Adrenal gland (tissue), 12 donors: ENCODE measurements around the gene VPS8. TPM values are rescaled to one million over a fixed set of nuclear protein-coding genes. Genes with fewer than 3 reads are reported as not detected.
"Not testable (repeated sequence)": the region's sequence is repeated elsewhere in the genome, so short reads cannot be mapped to it uniquely, and the experiment has no call there.

Source experiments
- DNase-seq, 7 donors: peaks; one replicate each; pipeline ENCODE4 v3.0.0-alpha.2; 2019 to 2020
- H3K27ac ChIP-seq, 5 donors: fragments of 200-600 bp; sonication (generic) in 4 of 5; 1 replicate in 3 of 5; 2 replicates in 2 of 5; pipeline versions ENCODE4 v1.5.1 to v1.8.0; 2016 to 2020; ENCODE audit warnings: mild to moderate bottlenecking in 1 of 5
- H3K27me3 ChIP-seq: fragments of 200-600 bp; 2 replicates; pipeline ENCODE4 v1.8.0; 2021
- H3K36me3 ChIP-seq, 2 donors: fragments of 200-600 bp; replicated peaks in 1 of 2; 1 replicate in 1 of 2; 2 replicates in 1 of 2; pipeline versions ENCODE4 v1.5.1 to v1.8.0; 2018 to 2022
- H3K4me1 ChIP-seq, 2 donors: fragments of 200-600 bp; replicated peaks in 1 of 2; 1 replicate in 1 of 2; 2 replicates in 1 of 2; pipeline versions ENCODE4 v1.5.1 to v1.8.0; 2018 to 2021
- H3K4me3 ChIP-seq, 4 donors: fragments of 200-600 bp; sonication (generic) in 3 of 4; one replicate each; pipeline ENCODE4 v1.5.1; 2016 to 2018
- H3K9me3 ChIP-seq, 3 donors: fragments of 200-600 bp; sonication (generic) in 1 of 3; replicated peaks in 1 of 3; 1 replicate in 2 of 3; 2 replicates in 1 of 3; pipeline versions ENCODE4 v1.5.1 to v1.8.0; 2016 to 2021
- POLR2A ChIP-seq, 2 donors: fragments of 450-650 bp; IDR thresholded peaks; one replicate each; pipeline ENCODE4 v1.6.1; 2017; ENCODE audit warnings: antibody characterized with exemption in 2 of 2, mild to moderate bottlenecking in 2 of 2, moderate library complexity in 1 of 2
- WGBS, 4 donors: extraction: QIAGEN DNeasy Blood & Tissue Kit in 2 of 4; methylation state at CpG; one replicate each; pipeline versions ENCODE4 v1.1.5 to v1.1.7; 2013 to 2017; 5-methylcytosine and 5-hydroxymethylcytosine counted together
- intact Hi-C, 2 donors: fragments of 100-400 bp; cut with DNase I; formaldehyde crosslinking; loops; one replicate each; pipeline versions ENCODE4 v1.14.1 to v1.15.0; 2022 to 2023
- polyA plus RNA-seq, 3 donors: library from polyadenylated mRNA; stranded (reverse); fragments of 200-250 nt in 2 of 3; fragments of 350-450 nt in 1 of 3; fragmentation: Illumina TruSeq in 1 of 3; extraction: RNeasy Lipid Tissue Mini Kit (QIAGEN cat#74804) in 1 of 3; gene quantifications; one replicate each; pipeline ENCODE4 v1.2.3, GENCODE V29; 2013 to 2014
- total RNA-seq, 9 donors: library from RNA; depleted of rRNA in 4 of 9; stranded (reverse); fragments of >200 nt in 4 of 9; fragments of 120-200 nt in 1 of 9; fragmentation: NEBNext Ultra II Directional in 1 of 9; extraction: Animal tissue kit (Norgen Biotek cat#: 25700) in 1 of 9; gene quantifications; one replicate each; pipeline versions ENCODE4 v1.1.0 to v1.2.4, GENCODE V29; 2013 to 2023
- TF ChIP-seq, protein P1 (sequence below), 6 experiments: fragments of 450-650 bp in 4 of 6; fragments of 200-600 bp in 2 of 6; sonication (generic) in 1 of 6; IDR thresholded peaks; 1 replicate in 5 of 6; 2 replicates in 1 of 6; pipeline versions ENCODE4 v1.5.1 to v1.8.0; 2016 to 2021; ENCODE audit warnings: antibody characterized with exemption in 6 of 6, mild to moderate bottlenecking in 2 of 6, moderate library complexity in 1 of 6
- donor health status: healthy with polysubstance abuse.
- donor health status: Bipolar disorder and iron deficiency.
- donor health status: DM: yes; HTN: yes; CAD: no.
- donor health status: DM: no; HTN: no; CAD: no.
- donor health status: DM: no; HTN: no; CAD: no.
- donor health status: DM: yes; HTN: yes; CAD: no.

The VPS8 gene
- total and polyA plus RNA-seq, 12 donors, result 17.6 to 96.4 (median 33.9) TPM

DNA sequence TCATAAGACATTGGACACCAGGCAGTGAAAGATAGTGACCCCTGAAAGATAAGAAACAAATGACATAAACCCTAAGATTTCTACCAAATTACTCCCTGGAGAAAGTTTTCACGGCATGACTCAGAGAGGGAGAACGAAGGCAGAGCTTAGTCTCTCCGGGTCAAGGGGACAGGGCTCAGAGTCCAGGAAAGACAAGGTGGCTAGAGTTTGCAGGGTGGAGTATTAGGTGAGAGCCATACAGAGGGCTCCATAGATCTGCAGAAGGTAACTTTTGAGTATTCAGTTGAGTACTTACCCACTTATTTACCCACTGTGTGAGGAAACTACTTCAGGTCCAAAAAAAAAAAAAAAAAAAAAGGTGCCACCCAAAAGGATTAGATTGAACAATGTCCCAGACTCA lies 197.7 kb downstream of the VPS8 start:
- Histone ChIP-seq H3K4me3 (no peak overlapping the region), H3K27ac (no peak overlapping the region), H3K27me3 (no peaks in the 10 kb centered on the region), H3K36me3 (no peaks in the 10 kb centered on the region), H3K9me3 (peaks cover 0 to 7% (median 0%) of the 10 kb centered on the region in 3 donors), H3K4me1 (no peaks in the 10 kb centered on the region)
- TF ChIP-seq, protein P1, sequence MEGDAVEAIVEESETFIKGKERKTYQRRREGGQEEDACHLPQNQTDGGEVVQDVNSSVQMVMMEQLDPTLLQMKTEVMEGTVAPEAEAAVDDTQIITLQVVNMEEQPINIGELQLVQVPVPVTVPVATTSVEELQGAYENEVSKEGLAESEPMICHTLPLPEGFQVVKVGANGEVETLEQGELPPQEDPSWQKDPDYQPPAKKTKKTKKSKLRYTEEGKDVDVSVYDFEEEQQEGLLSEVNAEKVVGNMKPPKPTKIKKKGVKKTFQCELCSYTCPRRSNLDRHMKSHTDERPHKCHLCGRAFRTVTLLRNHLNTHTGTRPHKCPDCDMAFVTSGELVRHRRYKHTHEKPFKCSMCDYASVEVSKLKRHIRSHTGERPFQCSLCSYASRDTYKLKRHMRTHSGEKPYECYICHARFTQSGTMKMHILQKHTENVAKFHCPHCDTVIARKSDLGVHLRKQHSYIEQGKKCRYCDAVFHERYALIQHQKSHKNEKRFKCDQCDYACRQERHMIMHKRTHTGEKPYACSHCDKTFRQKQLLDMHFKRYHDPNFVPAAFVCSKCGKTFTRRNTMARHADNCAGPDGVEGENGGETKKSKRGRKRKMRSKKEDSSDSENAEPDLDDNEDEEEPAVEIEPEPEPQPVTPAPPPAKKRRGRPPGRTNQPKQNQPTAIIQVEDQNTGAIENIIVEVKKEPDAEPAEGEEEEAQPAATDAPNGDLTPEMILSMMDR (IDR thresholded peaks at IDR 0.05), result no peak
- TF ChIP-seq POLR2A (IDR thresholded peaks at IDR 0.05), result no peak
- 89 to 99% (median 96%) methylated on average over 3 of the region's 3 CpGs for WGBS, 4 donors
- intact Hi-C loops, result no loop called here
- no peak for DNase-seq

DNA sequence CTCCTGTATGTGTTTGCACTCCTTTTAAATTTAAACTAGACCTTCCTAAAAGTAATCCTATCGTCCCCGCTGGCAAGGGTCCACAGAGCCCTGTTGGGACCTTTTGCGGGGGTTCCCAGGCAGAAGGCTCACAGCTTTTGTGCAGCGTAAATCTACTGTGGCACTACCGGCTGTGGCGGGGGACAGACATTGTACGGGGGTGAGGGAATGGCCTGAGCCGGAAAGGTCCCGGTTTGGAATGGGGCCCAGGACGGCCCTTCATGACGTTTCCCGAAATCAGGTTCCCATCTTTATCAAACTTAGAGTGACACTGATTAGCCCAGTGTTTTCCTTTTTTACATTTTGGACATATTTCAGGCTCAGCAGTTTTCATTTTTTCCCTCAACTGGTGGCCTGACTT lies 205.6 kb downstream of the VPS8 start:
- H3K9me3 ChIP-seq, H3K4me3 ChIP-seq, H3K27ac ChIP-seq, H3K4me1 ChIP-seq, H3K36me3 ChIP-seq, H3K27me3 ChIP-seq, intact Hi-C loops: not testable (repeated sequence)
- WGBS, 4 donors, result 77 to 86% (median 83%) methylated on average over 12 of the region's 12 CpGs
- peak in 1 of 7 donors; percentile 17 for DNase-seq

DNA sequence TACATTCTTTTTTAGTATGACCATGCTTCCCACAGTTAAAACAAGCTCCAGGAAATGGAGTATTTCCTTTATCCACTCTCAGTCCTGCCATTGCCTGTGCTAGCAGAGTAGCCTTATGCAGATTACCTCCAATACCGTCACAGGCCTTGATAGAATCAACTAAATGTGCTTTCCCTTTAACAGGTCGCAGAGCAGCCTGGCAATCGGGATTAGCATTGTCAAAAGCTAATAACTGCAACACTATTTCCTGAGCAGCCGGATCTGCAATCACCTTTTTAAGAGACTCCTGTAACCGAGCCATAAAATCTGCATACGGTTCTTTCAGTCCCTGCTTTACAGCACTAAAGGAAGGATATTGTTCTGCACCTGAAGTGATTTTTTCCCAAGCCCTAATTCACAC lies 206.0 kb downstream of the VPS8 start:
- H3K9me3 ChIP-seq, H3K27ac ChIP-seq, H3K27me3 ChIP-seq, H3K36me3 ChIP-seq, intact Hi-C loops, DNase-seq, H3K4me1 ChIP-seq, H3K4me3 ChIP-seq: not testable (repeated sequence)
- 68 to 89% (median 82%) methylated on average over 6 of the region's 6 CpGs for WGBS, 4 donors

DNA sequence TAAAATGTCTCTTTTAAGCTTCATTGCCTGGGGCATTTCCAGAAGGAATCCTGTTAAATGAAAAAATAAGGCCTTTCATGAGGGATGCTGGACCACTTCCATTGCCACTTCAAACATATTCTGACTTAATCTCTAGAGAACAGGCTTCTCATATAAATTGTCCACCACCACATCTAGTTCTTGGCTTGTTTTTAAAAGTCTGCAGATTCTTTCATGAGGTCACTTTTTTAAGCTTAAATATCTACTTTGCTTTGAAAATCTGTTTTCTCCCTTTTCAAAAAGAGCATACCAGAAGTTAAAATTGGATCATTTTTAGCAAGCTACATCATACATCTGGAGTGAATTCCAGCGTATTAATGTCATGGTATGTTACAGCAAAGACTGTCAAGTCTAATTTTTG lies 209.3 kb downstream of the VPS8 start:
- Histone ChIP-seq H3K4me3 (no peak overlapping the region), H3K27me3 (no peaks in the 10 kb centered on the region), H3K27ac (no peak overlapping the region), H3K9me3 (no peaks in the 10 kb centered on the region), H3K36me3 (no peaks in the 10 kb centered on the region), H3K4me1 (no peaks in the 10 kb centered on the region)
- TF ChIP-seq, protein P1 (IDR thresholded peaks at IDR 0.05), result no peak
- TF ChIP-seq POLR2A (IDR thresholded peaks at IDR 0.05), result no peak
- intact Hi-C loops, result no loop called here
- DNase-seq, result no peak
- WGBS, 4 donors, result 74 to 100% (median 90%) methylated on average over 1 of the region's 1 CpG

DNA sequence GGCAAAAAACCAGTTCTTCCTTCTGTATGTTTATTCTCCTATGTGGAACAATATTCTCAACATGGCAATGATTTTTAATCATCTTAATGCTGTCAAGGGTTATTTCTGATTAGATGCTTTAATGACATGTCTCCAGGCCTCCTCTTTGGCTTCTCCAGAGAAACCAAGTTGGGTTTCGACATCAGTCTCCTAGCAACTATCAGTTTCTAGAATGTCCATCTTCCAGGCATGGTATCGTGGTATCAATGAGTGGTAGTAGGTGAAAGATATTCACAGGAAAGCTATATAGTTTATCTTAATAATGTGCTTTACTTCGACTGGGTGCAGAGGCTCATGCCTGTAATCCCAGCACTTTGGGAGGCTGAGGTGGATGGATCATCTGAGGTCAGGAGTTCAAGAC lies 212.4 kb downstream of the VPS8 start:
- H3K4me1 ChIP-seq, result no peaks in the 10 kb centered on the region
- no peak for DNase-seq
- no peak for TF ChIP-seq POLR2A (IDR thresholded peaks at IDR 0.05)
- TF ChIP-seq, protein P1 (IDR thresholded peaks at IDR 0.05), result no peak
- no peak overlapping the region for H3K27ac ChIP-seq
- no peak overlapping the region for H3K4me3 ChIP-seq
- H3K9me3 ChIP-seq, result no peaks in the 10 kb centered on the region
- intact Hi-C loops, result no loop called here
- 79 to 88% (median 82%) methylated on average over 3 of the region's 3 CpGs for WGBS, 4 donors
- no peaks in the 10 kb centered on the region for H3K36me3 ChIP-seq
- H3K27me3 ChIP-seq, result no peaks in the 10 kb centered on the region
